IMR-90 (cell line): Measurements from ENCODE around the gene ANKIB1. TPM values are rescaled to one million over a fixed set of nuclear protein-coding genes. Genes with fewer than 3 reads are reported as not detected.
"Not testable (repeated sequence)": the region's sequence is repeated elsewhere in the genome, so short reads cannot be mapped to it uniquely, and the experiment has no call there.

Experiments used
- ATAC-seq: fragments of 200-7000 bp; cut with Tn5 transposase; 2 replicates; pipeline ENCODE4 v1.9.1; 2020; ENCODE audit warnings: low read depth, mild to moderate bottlenecking, moderate library complexity
- BruUV-seq: library from RNA; stranded (reverse); fragments of 400-500 nt; replicated peaks from 2 replicates; lab custom pipeline; 2021; lab: Mats Ljungman, UMichigan
- CTCF ChIA-PET: fragments of 300-600 bp; formaldehyde crosslinking; extraction: SDS; loops from one replicate; lab custom pipeline; 2021; ENCODE audit warnings: antibody characterized with exemption; lab: Yijun Ruan, JAX
- POLR2A ChIA-PET: fragments of 300-600 bp; sonication (Branson Sonifier 250); formaldehyde crosslinking; loops from one replicate; lab custom pipeline; 2022; ENCODE audit warnings: antibody characterized with exemption; ENCODE audit not compliant: unreplicated experiment; lab: Charles Lee
- DNase-seq: peaks from one replicate; pipeline ENCODE4 v3.0.0; 2013
- H2AFZ ChIP-seq: replicated peaks from 2 replicates; pipeline ENCODE3; 2013; ENCODE audit warnings: low read length, mild to moderate bottlenecking; ENCODE audit not compliant: poor library complexity
- H2AK5ac ChIP-seq: 2 replicates; pipeline ENCODE4 v1.6.1; 2013; ENCODE audit warnings: low read depth, low read length, inconsistent platforms
- H2AK9ac ChIP-seq: replicated peaks from 2 replicates; pipeline ENCODE3; 2013; ENCODE audit warnings: mild to moderate bottlenecking, low read depth, low read length, moderate library complexity; ENCODE audit not compliant: poor library complexity
- H2BK120ac ChIP-seq: 2 replicates; pipeline ENCODE4 v1.6.1; 2013; ENCODE audit warnings: low read depth, low read length, inconsistent platforms
- H2BK15ac ChIP-seq: 3 replicates; pipeline ENCODE4 v1.6.1; 2013; ENCODE audit warnings: low read depth, low read length, inconsistent platforms
- H2BK20ac ChIP-seq: 2 replicates; pipeline ENCODE4 v1.6.1; 2013; ENCODE audit warnings: low read depth, mild to moderate bottlenecking, inconsistent platforms, low read length, moderate library complexity
- H2BK5ac ChIP-seq: 2 replicates; pipeline ENCODE4 v1.6.1; 2013; ENCODE audit warnings: mild to moderate bottlenecking, low read depth, low read length, inconsistent platforms; ENCODE audit not compliant: poor library complexity, severe bottlenecking
- H3K14ac ChIP-seq: replicated peaks from 2 replicates; pipeline ENCODE4 v1.6.1; 2013; ENCODE audit warnings: low read depth, low read length, inconsistent platforms
- H3K18ac ChIP-seq: 2 replicates; pipeline ENCODE4 v1.6.1; 2013; ENCODE audit warnings: low read depth, low read length, control low read depth
- H3K23ac ChIP-seq: 2 replicates; pipeline ENCODE4 v1.6.1; 2013; ENCODE audit warnings: low read depth, low read length, inconsistent platforms
- H3K27ac ChIP-seq: 2 replicates; pipeline ENCODE4 v1.5.1; 2013; ENCODE audit warnings: mild to moderate bottlenecking, control low read depth, low read length; ENCODE audit not compliant: insufficient read depth
- H3K27me3 ChIP-seq: 2 replicates; pipeline ENCODE4 v1.6.1; 2013; ENCODE audit warnings: low read length; ENCODE audit not compliant: control insufficient read depth, insufficient read depth
- H3K36me3 ChIP-seq: 2 replicates; pipeline ENCODE4 v1.6.1; 2013; ENCODE audit warnings: low read length, mixed read lengths; ENCODE audit not compliant: control insufficient read depth, insufficient read depth
- H3K4ac ChIP-seq: 2 replicates; pipeline ENCODE4 v1.6.1; 2013; ENCODE audit warnings: low read depth, low read length, inconsistent platforms
- H3K4me1 ChIP-seq: 2 replicates; pipeline ENCODE4 v1.6.1; 2013; ENCODE audit warnings: low read length, mixed read lengths; ENCODE audit not compliant: control insufficient read depth, insufficient read depth
- H3K4me2 ChIP-seq: 2 replicates; pipeline ENCODE4 v1.6.1; 2013; ENCODE audit warnings: low read depth, mild to moderate bottlenecking, control low read depth, low read length, moderate library complexity
- H3K4me3 ChIP-seq: 2 replicates; pipeline ENCODE4 v1.5.1; 2013; ENCODE audit warnings: low read depth, mild to moderate bottlenecking, control low read depth, low read length, moderate library complexity; ENCODE audit not compliant: insufficient read depth
- H3K56ac ChIP-seq: 2 replicates; pipeline ENCODE4 v1.6.1; 2013; ENCODE audit warnings: low read length, inconsistent platforms; ENCODE audit not compliant: insufficient read depth; ENCODE audit errors: extremely low read depth
- H3K79me1 ChIP-seq, 2 experiments: 2 replicates each; pipeline ENCODE4 v1.6.1; 2013; ENCODE audit warnings: low read length in 2 of 2, inconsistent platforms in 1 of 2, low read depth in 1 of 2
- H3K9ac ChIP-seq: 2 replicates; pipeline ENCODE4 v1.6.1; 2013; ENCODE audit warnings: low read depth, low read length, control low read depth
- H3K9me1 ChIP-seq: 2 replicates; pipeline ENCODE4 v1.6.1; 2013; ENCODE audit warnings: low read length, inconsistent platforms; ENCODE audit not compliant: insufficient read depth
- H3K9me3 ChIP-seq: 2 replicates; pipeline ENCODE4 v1.6.1; 2013; ENCODE audit warnings: low read length; ENCODE audit not compliant: control insufficient read depth, insufficient read depth
- H4K20me1 ChIP-seq: 2 replicates; pipeline ENCODE4 v1.6.1; 2013; ENCODE audit warnings: low read length, inconsistent platforms; ENCODE audit not compliant: insufficient read depth
- H4K5ac ChIP-seq: 2 replicates; pipeline ENCODE4 v1.6.1; 2013; ENCODE audit warnings: mild to moderate bottlenecking, low read depth, low read length, control low read depth
- H4K8ac ChIP-seq, 2 experiments: 2 replicates each; pipeline ENCODE4 v1.6.1; 2013; ENCODE audit warnings: low read depth in 2 of 2, low read length in 2 of 2, control low read depth in 1 of 2, inconsistent platforms in 1 of 2
- H4K91ac ChIP-seq: 2 replicates; pipeline ENCODE4 v1.6.1; 2013; ENCODE audit warnings: low read depth, low read length, inconsistent platforms; ENCODE audit not compliant: insufficient read depth
- WGBS, 2 experiments: methylation state at CpG; one replicate each; pipeline versions ENCODE4 v1.1.5 to v1.1.7; 2013; ENCODE audit warnings: missing lambda C conversion rate in 2 of 2; ENCODE audit not compliant: insufficient read length in 1 of 2; ENCODE audit errors: extremely low coverage in 2 of 2; 5-methylcytosine and 5-hydroxymethylcytosine counted together
- dilution Hi-C: fragments of 300-500 bp; cut with HindIII; formaldehyde crosslinking; loops from one replicate; pipeline ENCODE4 v1.14.3; 2018; ENCODE audit warnings: low sequenced_read_pairs; ENCODE audit not compliant: unreplicated experiment
- in situ Hi-C: fragments of 300-500 bp; cut with MboI; formaldehyde crosslinking; loops from 3 replicates; pipeline ENCODE4 v1.14.3; 2019; ENCODE audit warnings: low sequenced_read_pairs, inconsistent platforms, mixed read lengths
- intact Hi-C: fragments of 100-400 bp; cut with micrococcal nuclease; formaldehyde crosslinking; loops from 2 replicates; pipeline ENCODE4 v1.10.0; 2022
- polyA plus RNA-seq, 3 experiments: library from polyadenylated mRNA; depleted of rRNA; stranded (reverse); fragments of >200 nt; gene quantifications; 2 replicates each; pipeline ENCODE4 v1.2.3, GENCODE V29; 2012; ENCODE audit warnings: low replicate concordance in 1 of 3
- total RNA-seq: library from RNA; depleted of rRNA; stranded (reverse); fragments of >200 nt; gene quantifications from 2 replicates; pipeline ENCODE4 v1.2.3, GENCODE V29; 2012

Gene ANKIB1
- total and polyA plus RNA-seq, 2 of the 4 experiments (the other 2 are of a cell fraction) = 18.7 to 33.9 TPM

DNA sequence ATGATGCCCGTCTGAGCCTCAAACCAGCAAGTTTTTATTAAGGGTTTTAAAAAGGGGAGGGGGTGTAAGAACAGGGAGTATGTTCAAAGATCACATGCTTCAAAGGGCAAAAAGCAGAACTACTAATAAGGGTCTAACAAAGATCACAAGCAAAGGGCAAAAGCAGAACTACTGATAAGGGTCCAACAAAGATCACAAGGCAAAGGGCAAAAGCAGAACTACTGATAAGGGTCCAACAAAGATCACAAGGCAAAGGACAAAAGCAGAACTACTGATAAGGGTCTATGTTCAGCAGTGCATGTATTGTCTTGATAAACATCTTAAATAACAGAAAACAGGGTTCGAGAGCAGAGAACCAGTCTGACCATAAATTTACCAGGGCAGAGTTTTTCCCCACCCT is 196.9 kb downstream of the ANKIB1 start:
- H2BK20ac ChIP-seq, H3K9me3 ChIP-seq, H2BK120ac ChIP-seq, dilution Hi-C loops, H4K91ac ChIP-seq, BruUV-seq, H3K27ac ChIP-seq, DNase-seq, H3K4me2 ChIP-seq, H3K36me3 ChIP-seq, H3K79me1 ChIP-seq, H4K8ac ChIP-seq, H3K18ac ChIP-seq, H2BK5ac ChIP-seq, ATAC-seq, H3K23ac ChIP-seq, POLR2A ChIA-PET, H3K56ac ChIP-seq, H3K4me1 ChIP-seq, H3K9me1 ChIP-seq, H3K4ac ChIP-seq, H2AK5ac ChIP-seq, H3K14ac ChIP-seq, intact Hi-C loops, H4K20me1 ChIP-seq, in situ Hi-C loops, H3K4me3 ChIP-seq, H2BK15ac ChIP-seq, H2AFZ ChIP-seq, H3K9ac ChIP-seq, H4K5ac ChIP-seq, H2AK9ac ChIP-seq, CTCF ChIA-PET: not testable (repeated sequence)
- H3K27me3 ChIP-seq = peaks cover 13% of the 10 kb centered on the region
- WGBS, 2 experiments = no CpG with 5 or more reads among the region's 2 CpGs
